ENCODE results near the gene UST. TPM values are rescaled to one million over a fixed set of nuclear protein-coding genes. Genes with fewer than 3 reads are reported as not detected.

The UST gene
- total RNA-seq, 1 donor from 2014 or later: 33.3 TPM

- no peak overlapping the region for H3K4me3 Mint-ChIP-seq
- no peak overlapping the region for H3K27ac Mint-ChIP-seq
Observed at GRCh38 chr6:149125309-149125708, 378.5 kb downstream of the UST start.

More at GRCh38 chr6:149125309-149125708, 378.5 kb downstream of the UST start:
- H4K20me1 ChIP-seq (ENCODE audit: low read depth): no peaks in the 10 kb centered on the region
- DNase-seq (ENCODE audit: low spot score): no peak
- H3K9ac ChIP-seq: no peak overlapping the region
- TF ChIP-seq CTCF (IDR thresholded peaks at IDR 0.05): no peak
- no peak for TF ChIP-seq EZH2phosphoT487 (IDR thresholded peaks at IDR 0.05)
- TF ChIP-seq EZH2 (IDR thresholded peaks at IDR 0.05): no peak
- no peaks in the 10 kb centered on the region for H3K36me3 ChIP-seq
- Mint-ChIP-seq H3K9me3 (peaks cover 3% of the 10 kb centered on the region), H3K36me3 (no peaks in the 10 kb centered on the region), H3K27me3 (ENCODE audit: insufficient read depth, low read depth) (peaks cover 2% of the 10 kb centered on the region), H3K4me1 (no peaks in the 10 kb centered on the region)
- H3K4me3 ChIP-seq: no peak overlapping the region
- no peaks in the 10 kb centered on the region for H3K9me3 ChIP-seq (ENCODE audit: low read depth)
- no peaks in the 10 kb centered on the region for H3F3A ChIP-seq (ENCODE audit: low read depth)
- H2AFZ ChIP-seq (replicated peaks): no peak overlapping the region
- H3K4me1 ChIP-seq: no peaks in the 10 kb centered on the region
- H3K79me2 ChIP-seq (ENCODE audit: low read depth): no peaks in the 10 kb centered on the region
- H3K27me3 ChIP-seq: no peaks in the 10 kb centered on the region
- H3K4me2 ChIP-seq: no peak overlapping the region
- H3K27ac ChIP-seq: no peak overlapping the region
